ENCODE results near the gene SLC16A12.

Gene SLC16A12

GRCh38 chr10:89389254-89389653 is 146.1 kb downstream of the SLC16A12 start:
- no peak for DNase-seq

- no peak for DNase-seq
These were observed 146.6 kb downstream of the SLC16A12 start for GRCh38 chr10:89388806-89389205.

- no peak for DNase-seq
These were observed 150.7 kb downstream of the SLC16A12 start for GRCh38 chr10:89384474-89385340.

DNA sequence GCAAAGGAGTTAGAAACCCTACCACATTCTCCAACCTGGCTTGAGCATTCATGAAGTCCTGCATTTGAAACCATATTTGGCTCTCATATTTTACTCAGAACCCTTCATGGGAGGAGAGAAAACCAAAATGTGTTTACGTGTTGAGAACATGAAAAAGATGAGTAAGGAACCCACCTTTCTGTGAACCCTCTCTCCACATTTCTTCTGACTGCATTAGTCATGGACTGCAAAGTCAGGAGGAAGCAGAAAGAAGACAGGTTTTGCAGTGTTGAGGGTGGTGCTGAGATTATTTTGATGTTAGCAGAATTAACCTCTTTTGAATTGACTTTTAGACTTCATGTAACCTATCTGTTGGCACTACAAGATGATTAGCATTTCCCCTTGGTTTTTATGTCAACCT is 152.6 kb downstream of the SLC16A12 start:
- no peak for DNase-seq
